Keratinocyte (primary cell): ENCODE measurements around the gene FURIN. TPM values are rescaled to one million over a fixed set of nuclear protein-coding genes. Genes with fewer than 3 reads are reported as not detected.

ENCODE experiments used
- DNase-seq: peaks from one replicate; pipeline ENCODE4 v3.0.0-alpha.2; 2011; ENCODE audit warnings: low read depth, missing footprints, low spot score
- FAIRE-seq: peaks from 2 replicates; lab custom pipeline; 2011; peaks lifted over from hg19 to GRCh38; lab: Jason Lieb, UNC
- H2AFZ ChIP-seq: 2 replicates; pipeline ENCODE4 v1.6.0; 2012; ENCODE audit warnings: low read length, control low read depth, inconsistent platforms; ENCODE audit not compliant: control insufficient read depth
- H3K27ac ChIP-seq: 2 replicates; pipeline ENCODE4 v1.5.1; 2011; ENCODE audit warnings: low read length; ENCODE audit not compliant: control insufficient read depth, insufficient read depth
- H3K27me3 ChIP-seq: 3 replicates; pipeline ENCODE4 v1.6.0; 2011; ENCODE audit warnings: low read length; ENCODE audit not compliant: control insufficient read depth, insufficient read depth; ENCODE audit errors: extremely low read depth
- H3K36me3 ChIP-seq, 2 experiments: 2 replicates in 1 of 2; 3 replicates in 1 of 2; pipeline ENCODE4 v1.5.1; 2011; ENCODE audit warnings: low read length in 2 of 2, mild to moderate bottlenecking in 1 of 2; ENCODE audit not compliant: control insufficient read depth in 2 of 2, insufficient read depth in 2 of 2; ENCODE audit errors: extremely low read depth in 1 of 2
- H3K4me1 ChIP-seq: 3 replicates; pipeline ENCODE4 v1.5.1; 2011; ENCODE audit warnings: low read length; ENCODE audit not compliant: control insufficient read depth, insufficient read depth; ENCODE audit errors: extremely low read depth
- H3K4me2 ChIP-seq: 3 replicates; pipeline ENCODE4 v1.6.0; 2011; ENCODE audit warnings: low read depth, low read length; ENCODE audit not compliant: control insufficient read depth, insufficient read depth; ENCODE audit errors: extremely low read depth
- H3K4me3 ChIP-seq, 3 experiments: fragments of 200-600 bp in 1 of 3; sonication (generic) in 1 of 3; 2 replicates in 2 of 3; 3 replicates in 1 of 3; pipeline ENCODE4 v1.5.1; 2011 to 2016; ENCODE audit warnings: low read length in 3 of 3, mild to moderate bottlenecking in 3 of 3, control low read depth in 2 of 3, inconsistent platforms in 1 of 3, low read depth in 1 of 3, mixed read lengths in 1 of 3, mixed run types in 1 of 3, moderate library complexity in 1 of 3; ENCODE audit not compliant: control insufficient read depth in 2 of 3, insufficient read depth in 2 of 3; ENCODE audit errors: extremely low read depth in 1 of 3
- H3K79me2 ChIP-seq: 2 replicates; pipeline ENCODE4 v1.6.0; 2012; ENCODE audit warnings: low read length; ENCODE audit not compliant: control insufficient read depth, insufficient read depth
- H3K9ac ChIP-seq: 3 replicates; pipeline ENCODE4 v1.6.0; 2011; ENCODE audit warnings: low read length; ENCODE audit not compliant: control insufficient read depth, insufficient read depth; ENCODE audit errors: extremely low read depth
- H3K9me1 ChIP-seq: 3 replicates; pipeline ENCODE4 v1.6.0; 2011; ENCODE audit warnings: low read length; ENCODE audit not compliant: control insufficient read depth, insufficient read depth; ENCODE audit errors: extremely low read depth
- H3K9me3 ChIP-seq: 2 replicates; pipeline ENCODE4 v1.5.1; 2012; ENCODE audit warnings: low read depth, low read length; ENCODE audit not compliant: control insufficient read depth
- H4K20me1 ChIP-seq: 3 replicates; pipeline ENCODE4 v1.6.0; 2011; ENCODE audit warnings: low read length; ENCODE audit not compliant: control insufficient read depth, insufficient read depth; ENCODE audit errors: extremely low read depth
- CTCF ChIP-seq, 3 experiments: IDR thresholded peaks in 1 of 3; conservative IDR thresholded peaks in 1 of 3; optimal IDR thresholded peaks in 1 of 3; 2 replicates in 2 of 3; 3 replicates in 1 of 3; pipeline versions ENCODE3 to v1.5.1; 2011; ENCODE audit warnings: low read length in 3 of 3, mild to moderate bottlenecking in 3 of 3, moderate library complexity in 2 of 3, control low read depth in 1 of 3, inconsistent platforms in 1 of 3; ENCODE audit not compliant: insufficient read depth in 2 of 3; ENCODE audit errors: extremely low read depth in 1 of 3
- EZH2 ChIP-seq: IDR thresholded peaks from one replicate; pipeline ENCODE4 v1.6.1; 2012; ENCODE audit warnings: inconsistent platforms, mild to moderate bottlenecking, low read length, moderate library complexity
- dilution Hi-C: fragments of 300-500 bp; cut with MboI; formaldehyde crosslinking; loops from one replicate; pipeline ENCODE4 v1.7.0; 2020; ENCODE audit warnings: low sequenced_read_pairs; ENCODE audit not compliant: extremely low pct_ligation_motif_present
- polyA plus RNA-seq, 5 experiments: library from polyadenylated mRNA; depleted of rRNA in 3 of 5; stranded (reverse) in 3 of 5; stranded (forward) in 1 of 5; unstranded in 1 of 5; fragments of >200 nt; gene quantifications; 1 replicate in 1 of 5; 2 replicates in 3 of 5; 3 replicates in 1 of 5; pipeline versions ENCODE4 v1.2.1 to v1.2.3, GENCODE V29; 2011 to 2012; ENCODE audit warnings: missing spikeins in 2 of 5, low read depth in 1 of 5, low replicate concordance in 1 of 5

FURIN gene
- polyA plus RNA-seq, 1 donor (not counting 4 experiments of a cell fraction or from before 2014, with no cell fraction given) = 22.8 TPM

DNA sequence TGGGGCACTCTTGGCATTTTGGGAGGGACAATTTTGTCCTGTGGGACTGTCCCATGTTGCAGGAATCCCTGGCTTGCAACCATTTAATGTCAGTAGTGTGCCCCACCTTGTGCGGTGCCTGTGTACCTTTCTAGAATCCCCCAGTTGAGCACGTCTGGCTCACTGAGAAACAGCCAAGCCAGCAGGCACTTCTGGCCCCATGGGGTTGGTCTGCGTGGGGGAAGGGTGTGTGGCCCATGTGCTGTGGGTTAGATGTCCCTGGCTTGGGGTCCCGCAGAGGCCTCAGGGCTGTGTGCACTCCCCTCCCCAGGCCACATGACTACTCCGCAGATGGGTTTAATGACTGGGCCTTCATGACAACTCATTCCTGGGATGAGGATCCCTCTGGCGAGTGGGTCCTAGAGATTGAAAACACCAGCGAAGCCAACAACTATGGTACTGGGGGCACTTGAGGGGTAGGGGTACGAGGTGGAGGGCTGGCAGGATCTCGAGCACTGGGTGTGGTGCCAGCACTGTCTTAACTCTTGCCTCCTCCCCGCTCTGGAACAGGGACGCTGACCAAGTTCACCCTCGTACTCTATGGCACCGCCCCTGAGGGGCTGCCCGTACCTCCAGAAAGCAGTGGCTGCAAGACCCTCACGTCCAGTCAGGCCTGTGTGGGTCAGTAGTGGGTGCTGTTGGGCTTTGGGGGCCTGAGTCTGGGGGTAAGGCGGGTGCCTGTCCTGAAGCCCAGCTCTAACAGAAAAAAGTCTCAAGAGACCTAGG lies 12.2 kb downstream of the FURIN start:
- TF ChIP-seq CTCF (optimal IDR thresholded peaks at IDR 0.05 in 1 of 3, IDR thresholded peaks at IDR 0.05 in 1 of 3, conservative IDR thresholded peaks at IDR 0.05 in 1 of 3; ENCODE audit: extremely low read depth in 1 of 3, insufficient read depth in 2 of 3, low read length in 3 of 3) = no peak
- TF ChIP-seq EZH2 = no peak
- Histone ChIP-seq H3K79me2 (peaks cover 4% of the 10 kb centered on the region), H3K9me3 (no peaks in the 10 kb centered on the region), H3K9me1 (no peaks in the 10 kb centered on the region), H3K27me3 (no peaks in the 10 kb centered on the region), H2AFZ (no peak overlapping the region), H3K4me3 (no peak overlapping the region), H3K27ac (no peak overlapping the region), H3K4me2 (no peak overlapping the region), H4K20me1 (no peaks in the 10 kb centered on the region), H3K4me1 (no peaks in the 10 kb centered on the region), H3K9ac (no peak overlapping the region), H3K36me3 (peaks cover 11 to 40% of the 10 kb centered on the region in 2 experiments)
- DNase-seq = no peak
- dilution Hi-C loops = no loop called here
- no peak for FAIRE-seq

- Histone ChIP-seq H3K36me3 (peaks cover 11 to 34% of the 10 kb centered on the region in 2 experiments), H3K27me3 (no peaks in the 10 kb centered on the region), H4K20me1 (no peaks in the 10 kb centered on the region), H3K4me3 (no peak overlapping the region), H2AFZ (no peak overlapping the region), H3K9me3 (no peaks in the 10 kb centered on the region), H3K27ac (no peak overlapping the region), H3K9me1 (no peaks in the 10 kb centered on the region), H3K4me2 (no peak overlapping the region), H3K9ac (no peak overlapping the region), H3K4me1 (no peaks in the 10 kb centered on the region), H3K79me2 (no peaks in the 10 kb centered on the region)
- no peak for FAIRE-seq
- no peak for TF ChIP-seq EZH2
- DNase-seq = no peak
- dilution Hi-C loops = no loop called here
Measured at GRCh38 chr15:90881181-90881977, 13.0 kb downstream of the FURIN start.
